HEK293 (cell line): Measurements from ENCODE around the gene ETF1.

Experiments used
- CTCF ChIA-PET: fragments of 350-600 bp; formaldehyde crosslinking; extraction: SDS; loops from one replicate; lab custom pipeline; 2021; ENCODE audit warnings: antibody characterized with exemption; lab: Yijun Ruan, JAX
- POLR2A ChIA-PET: fragments of 300-600 bp; formaldehyde crosslinking; extraction: SDS; loops from one replicate; lab custom pipeline; 2020; ENCODE audit warnings: antibody characterized with exemption, inconsistent platforms; lab: Yijun Ruan, JAX
- H3K27ac ChIP-seq: fragments of 200-500 bp; sonication (Bioruptor generic); 2 replicates; pipeline ENCODE4 v1.5.1; 2014; ENCODE audit warnings: low read depth, low read length, control low read depth, inconsistent platforms; ENCODE audit errors: extremely low read depth
- H3K36me3 ChIP-seq, 2 experiments: fragments of 200-500 bp in 1 of 2; sonication (Bioruptor generic) in 1 of 2; 1 replicate in 1 of 2; 2 replicates in 1 of 2; pipeline ENCODE4 v1.5.1; 2014 to 2017; ENCODE audit warnings: inconsistent platforms in 2 of 2, low read length in 2 of 2; ENCODE audit not compliant: control insufficient read depth in 2 of 2, insufficient read depth in 1 of 2
- H3K4me1 ChIP-seq: fragments of 200-500 bp; sonication (Bioruptor generic); 2 replicates; pipeline ENCODE4 v1.5.1; 2014; ENCODE audit warnings: mild to moderate bottlenecking, low read length, inconsistent platforms; ENCODE audit not compliant: control insufficient read depth, insufficient read depth
- H3K4me3 ChIP-seq: 2 replicates; pipeline ENCODE4 v1.5.1; 2011; ENCODE audit warnings: low read depth, mild to moderate bottlenecking, control low read depth, low read length, moderate library complexity
- H3K9me3 ChIP-seq: fragments of 200-500 bp; sonication (Bioruptor generic); 2 replicates; pipeline ENCODE4 v1.5.1; 2014; ENCODE audit warnings: low read depth, low read length, inconsistent platforms; ENCODE audit not compliant: control insufficient read depth, insufficient read depth
- GLIS1 ChIP-seq: fragments of 450-650 bp; formaldehyde crosslinking; IDR thresholded peaks from 2 replicates; pipeline ENCODE4 v1.5.1; 2016; ENCODE audit warnings: missing biosample characterization, missing genetic modification characterization
- KLF9 ChIP-seq: fragments of 450-650 bp; formaldehyde crosslinking; IDR thresholded peaks from 2 replicates; pipeline ENCODE4 v1.5.1; 2016; ENCODE audit warnings: missing biosample characterization, missing genetic modification characterization, low read depth
- SCRT2 ChIP-seq: fragments of 450-650 bp; formaldehyde crosslinking; IDR thresholded peaks from 2 replicates; pipeline ENCODE4 v1.5.1; 2016; ENCODE audit warnings: missing biosample characterization, missing genetic modification characterization
- SP7 ChIP-seq: fragments of 450-650 bp; formaldehyde crosslinking; IDR thresholded peaks from 2 replicates; pipeline ENCODE4 v1.5.1; 2016; ENCODE audit warnings: missing biosample characterization, missing genetic modification characterization
- TCF7L2 ChIP-seq: IDR thresholded peaks from 2 replicates; pipeline ENCODE4 v1.6.1; 2011; ENCODE audit warnings: low read depth, mild to moderate bottlenecking, inconsistent platforms, low read length, moderate library complexity, borderline replicate concordance
- ZBTB17 ChIP-seq: fragments of 450-650 bp; formaldehyde crosslinking; IDR thresholded peaks from 2 replicates; pipeline ENCODE4 v1.5.1; 2016; ENCODE audit warnings: missing biosample characterization, missing genetic modification characterization
- ZNF112 ChIP-seq: fragments of 450-650 bp; formaldehyde crosslinking; IDR thresholded peaks from 2 replicates; pipeline ENCODE4 v1.5.0; 2017; ENCODE audit warnings: missing biosample characterization, missing genetic modification characterization
- ZNF2 ChIP-seq: fragments of 450-650 bp; formaldehyde crosslinking; IDR thresholded peaks from 2 replicates; pipeline ENCODE4 v1.5.1; 2016; ENCODE audit warnings: missing biosample characterization, missing genetic modification characterization
- ZNF24 ChIP-seq: fragments of 450-650 bp; formaldehyde crosslinking; IDR thresholded peaks from 2 replicates; pipeline ENCODE4 v1.5.1; 2016; ENCODE audit warnings: missing biosample characterization, missing genetic modification characterization
- ZNF341 ChIP-seq: fragments of 450-650 bp; formaldehyde crosslinking; IDR thresholded peaks from 2 replicates; pipeline ENCODE4; 2016; ENCODE audit warnings: low read depth, missing biosample characterization, missing genetic modification characterization
- ZNF391 ChIP-seq: fragments of 450-650 bp; formaldehyde crosslinking; IDR thresholded peaks from 2 replicates; pipeline ENCODE4 v1.5.1; 2016; ENCODE audit warnings: low read depth, missing biosample characterization, missing genetic modification characterization, borderline replicate concordance
- ZNF423 ChIP-seq: fragments of 450-650 bp; formaldehyde crosslinking; IDR thresholded peaks from 2 replicates; pipeline ENCODE4 v1.5.1; 2016; ENCODE audit warnings: missing biosample characterization, missing genetic modification characterization
- ZNF530 ChIP-seq: fragments of 450-650 bp; formaldehyde crosslinking; IDR thresholded peaks from 2 replicates; pipeline ENCODE4 v1.5.1; 2016; ENCODE audit warnings: low read depth, missing biosample characterization, missing genetic modification characterization
- ZNF549 ChIP-seq: fragments of 450-650 bp; IDR thresholded peaks from 2 replicates; pipeline ENCODE4 v1.5.1; 2018; ENCODE audit warnings: missing biosample characterization, missing genetic modification characterization, mild to moderate bottlenecking, inconsistent platforms, moderate library complexity
- ZNF555 ChIP-seq: fragments of 450-650 bp; formaldehyde crosslinking; conservative IDR thresholded peaks from 2 replicates; pipeline ENCODE4 v1.5.1; 2017; ENCODE audit warnings: missing biosample characterization, mild to moderate bottlenecking, missing genetic modification characterization, inconsistent platforms
- ZNF560 ChIP-seq: fragments of 450-650 bp; formaldehyde crosslinking; IDR thresholded peaks from 2 replicates; pipeline ENCODE4 v1.5.1; 2017; ENCODE audit warnings: missing biosample characterization, missing genetic modification characterization, borderline replicate concordance
- ZNF600 ChIP-seq: fragments of 450-650 bp; formaldehyde crosslinking; IDR thresholded peaks from 2 replicates; pipeline ENCODE4 v1.5.1; 2016; ENCODE audit warnings: missing biosample characterization, missing genetic modification characterization
- ZNF677 ChIP-seq: fragments of 450-650 bp; IDR thresholded peaks from 2 replicates; pipeline ENCODE4 v1.5.0; 2018; ENCODE audit warnings: missing biosample characterization, mild to moderate bottlenecking, missing genetic modification characterization, moderate library complexity
- TF ChIP-seq, protein P1 (sequence below): fragments of 450-650 bp; formaldehyde crosslinking; IDR thresholded peaks from 2 replicates; pipeline ENCODE4 v1.5.1; 2016; ENCODE audit warnings: missing biosample characterization, missing genetic modification characterization
- TF ChIP-seq, protein P2 (sequence below): fragments of 450-650 bp; formaldehyde crosslinking; IDR thresholded peaks from 2 replicates; pipeline ENCODE4 v1.5.1; 2016; ENCODE audit warnings: missing biosample characterization, missing genetic modification characterization

The ETF1 gene

DNA sequence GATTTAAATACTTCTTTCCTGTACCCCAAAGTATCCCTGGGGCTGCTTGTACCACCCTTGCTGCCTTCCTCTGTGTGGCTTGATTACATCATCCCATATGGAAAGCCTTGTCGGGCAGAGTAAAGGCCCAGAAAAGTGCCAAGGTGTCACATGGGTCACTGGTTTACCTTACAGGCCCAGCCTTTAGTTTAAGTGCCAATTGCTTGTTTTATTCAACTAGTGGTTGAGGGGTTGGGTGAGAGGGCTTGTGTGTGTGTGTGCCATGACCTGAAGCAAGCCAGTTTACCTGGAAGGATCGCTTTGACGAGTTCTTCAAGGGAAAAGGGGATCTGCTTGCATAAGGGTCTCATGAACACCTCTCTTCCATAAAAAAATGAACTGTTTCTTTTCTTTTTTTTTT is 39.9 kb upstream of the ETF1 start:
- Histone ChIP-seq H3K27ac (no peak overlapping the region), H3K9me3 (no peaks in the 10 kb centered on the region), H3K4me3 (no peak overlapping the region), H3K4me1 (0 out of 2 replicates have a peak, but pooled peaks cover 5% of the 10 kb centered on the region), H3K36me3 (no peaks in the 10 kb centered on the region)
- ChIA-PET CTCF (interaction anchor here (0.9 to 2.2 kb wide), 2 partner anchors 11 to 51 kb away, joined by 3 to 8 read pairs; no protein-coding TSS in a partner anchor), POLR2A (interaction anchor here (0.6 kb wide), 1 partner anchor 36 kb away, joined by 6 read pairs; no protein-coding TSS in a partner anchor)
- TF ChIP-seq SCRT2 (tag by site-specific recombination): peak; percentile 53
- TF ChIP-seq ZNF555 (tag by site-specific recombination): no peak

DNA sequence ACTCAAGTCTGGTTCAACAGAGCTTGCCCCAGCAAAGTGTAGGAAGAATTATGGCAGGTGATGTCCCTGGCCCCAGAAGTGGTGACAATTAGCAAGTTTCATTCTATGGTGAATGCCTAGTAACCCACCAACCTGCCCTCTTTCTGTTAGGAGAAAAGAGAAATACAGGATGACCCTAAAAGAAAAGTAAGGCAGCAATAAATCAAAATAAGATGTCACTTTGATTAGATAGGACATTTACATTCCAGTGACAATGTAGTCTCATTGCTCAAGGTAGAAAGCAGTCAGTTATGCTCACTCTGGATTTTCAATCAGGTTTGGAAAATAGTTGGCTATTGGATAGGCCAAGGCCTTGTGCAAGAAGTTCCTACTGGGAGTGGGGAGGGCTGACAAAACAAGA is 37.7 kb upstream of the ETF1 start:
- no peaks in the 10 kb centered on the region for H3K9me3 ChIP-seq
- no peak overlapping the region for H3K27ac ChIP-seq
- H3K4me1 ChIP-seq: 0 out of 2 replicates have a peak, but pooled peaks cover 5% of the 10 kb centered on the region
- POLR2A ChIA-PET: no interaction called here
- TF ChIP-seq, protein P1, sequence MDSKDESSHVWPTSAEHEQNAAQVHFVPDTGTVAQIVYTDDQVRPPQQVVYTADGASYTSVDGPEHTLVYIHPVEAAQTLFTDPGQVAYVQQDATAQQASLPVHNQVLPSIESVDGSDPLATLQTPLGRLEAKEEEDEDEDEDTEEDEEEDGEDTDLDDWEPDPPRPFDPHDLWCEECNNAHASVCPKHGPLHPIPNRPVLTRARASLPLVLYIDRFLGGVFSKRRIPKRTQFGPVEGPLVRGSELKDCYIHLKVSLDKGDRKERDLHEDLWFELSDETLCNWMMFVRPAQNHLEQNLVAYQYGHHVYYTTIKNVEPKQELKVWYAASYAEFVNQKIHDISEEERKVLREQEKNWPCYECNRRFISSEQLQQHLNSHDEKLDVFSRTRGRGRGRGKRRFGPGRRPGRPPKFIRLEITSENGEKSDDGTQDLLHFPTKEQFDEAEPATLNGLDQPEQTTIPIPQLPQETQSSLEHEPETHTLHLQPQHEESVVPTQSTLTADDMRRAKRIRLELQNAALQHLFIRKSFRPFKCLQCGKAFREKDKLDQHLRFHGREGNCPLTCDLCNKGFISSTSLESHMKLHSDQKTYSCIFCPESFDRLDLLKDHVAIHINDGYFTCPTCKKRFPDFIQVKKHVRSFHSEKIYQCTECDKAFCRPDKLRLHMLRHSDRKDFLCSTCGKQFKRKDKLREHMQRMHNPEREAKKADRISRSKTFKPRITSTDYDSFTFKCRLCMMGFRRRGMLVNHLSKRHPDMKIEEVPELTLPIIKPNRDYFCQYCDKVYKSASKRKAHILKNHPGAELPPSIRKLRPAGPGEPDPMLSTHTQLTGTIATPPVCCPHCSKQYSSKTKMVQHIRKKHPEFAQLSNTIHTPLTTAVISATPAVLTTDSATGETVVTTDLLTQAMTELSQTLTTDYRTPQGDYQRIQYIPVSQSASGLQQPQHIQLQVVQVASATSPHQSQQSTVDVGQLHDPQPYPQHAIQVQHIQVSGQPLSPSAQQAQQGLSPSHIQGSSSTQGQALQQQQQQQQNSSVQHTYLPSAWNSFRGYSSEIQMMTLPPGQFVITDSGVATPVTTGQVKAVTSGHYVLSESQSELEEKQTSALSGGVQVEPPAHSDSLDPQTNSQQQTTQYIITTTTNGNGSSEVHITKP (tag by site-specific recombination): no peak
- TF ChIP-seq SP7 (tag by site-specific recombination): 0 out of 2 replicates have a peak, but pooled peaks have one; percentile 22
- TF ChIP-seq ZNF423: no peak
- no peak for TF ChIP-seq TCF7L2
- TF ChIP-seq ZNF24 (tag by site-specific recombination): no peak
- TF ChIP-seq, all 188 proteins: peak for 1
- no peaks in the 10 kb centered on the region for H3K36me3 ChIP-seq
- no peak overlapping the region for H3K4me3 ChIP-seq
- CTCF ChIA-PET: interaction anchor here (1.6 to 2.1 kb wide), 2 partner anchors 13 to 17 kb away, joined by 9 to 22 read pairs; no protein-coding TSS in a partner anchor

DNA sequence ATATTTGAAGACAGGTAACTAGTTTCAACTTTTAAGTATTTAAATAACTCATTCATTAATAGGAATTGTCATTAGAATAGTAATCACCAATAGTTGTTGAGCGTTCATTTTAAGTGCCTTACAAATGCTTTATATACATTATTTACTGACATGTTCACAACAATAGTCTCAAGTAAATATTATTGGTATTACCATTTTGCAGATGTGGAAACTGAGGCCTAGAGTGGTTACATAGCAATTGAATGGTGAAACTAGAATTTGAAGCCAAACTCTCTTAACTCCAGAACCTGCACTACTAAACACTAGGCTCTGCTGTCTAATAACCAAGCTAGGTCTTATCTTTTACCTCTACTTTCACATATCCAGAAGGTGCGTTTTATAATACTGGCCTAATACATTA is 37.0 kb upstream of the ETF1 start:
- POLR2A ChIA-PET: no interaction called here
- no peak overlapping the region for H3K27ac ChIP-seq
- TF ChIP-seq ZNF112: no peak
- TF ChIP-seq, protein P2, sequence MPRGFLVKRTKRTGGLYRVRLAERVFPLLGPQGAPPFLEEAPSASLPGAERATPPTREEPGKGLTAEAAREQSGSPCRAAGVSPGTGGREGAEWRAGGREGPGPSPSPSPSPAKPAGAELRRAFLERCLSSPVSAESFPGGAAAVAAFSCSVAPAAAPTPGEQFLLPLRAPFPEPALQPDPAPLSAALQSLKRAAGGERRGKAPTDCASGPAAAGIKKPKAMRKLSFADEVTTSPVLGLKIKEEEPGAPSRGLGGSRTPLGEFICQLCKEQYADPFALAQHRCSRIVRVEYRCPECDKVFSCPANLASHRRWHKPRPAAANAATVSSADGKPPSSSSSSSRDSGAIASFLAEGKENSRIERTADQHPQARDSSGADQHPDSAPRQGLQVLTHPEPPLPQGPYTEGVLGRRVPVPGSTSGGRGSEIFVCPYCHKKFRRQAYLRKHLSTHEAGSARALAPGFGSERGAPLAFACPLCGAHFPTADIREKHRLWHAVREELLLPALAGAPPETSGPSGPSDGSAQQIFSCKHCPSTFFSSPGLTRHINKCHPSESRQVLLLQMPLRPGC (tag by site-specific recombination): no peak
- TF ChIP-seq, all 188 proteins: peak for 0
- no peaks in the 10 kb centered on the region for H3K9me3 ChIP-seq
- H3K4me3 ChIP-seq: no peak overlapping the region
- H3K4me1 ChIP-seq: 0 out of 2 replicates have a peak, but pooled peaks cover under 1% of the 10 kb centered on the region
- H3K36me3 ChIP-seq: no peaks in the 10 kb centered on the region
- CTCF ChIA-PET: interaction anchor here (0.6 to 2.1 kb wide), 22 partner anchors 8 to 1857 kb away, joined by 3 to 22 read pairs (median 3); no protein-coding TSS in a partner anchor

DNA sequence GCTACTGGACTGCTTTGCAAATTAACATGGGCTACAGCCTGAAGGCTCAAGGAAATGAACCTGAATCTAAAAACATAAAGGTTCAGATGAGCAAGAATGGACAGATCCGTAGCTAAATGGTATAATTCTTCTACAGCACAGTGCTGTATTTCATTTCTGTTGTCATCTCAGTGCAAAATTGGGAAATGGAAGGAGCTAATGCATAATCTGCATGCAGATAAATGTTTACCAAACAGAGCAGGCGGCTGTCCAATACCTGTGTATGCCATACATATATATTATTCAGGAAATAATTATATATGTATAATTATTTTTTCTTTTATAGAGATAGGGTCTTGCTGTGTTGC is 36.5 kb upstream of the ETF1 start:
- CTCF ChIA-PET: interaction anchor here (0.6 to 2.1 kb wide), 28 partner anchors 9 to 1857 kb away, joined by 3 to 22 read pairs (median 3); partner anchors contain the start of gene EGR1
- POLR2A ChIA-PET: interaction anchor here (0.7 kb wide), 1 partner anchor 391 kb away, joined by 5 read pairs; no protein-coding TSS in a partner anchor
- H3K4me1 ChIP-seq: no peaks in the 10 kb centered on the region
- H3K9me3 ChIP-seq: no peaks in the 10 kb centered on the region
- H3K27ac ChIP-seq: no peak overlapping the region
- no peaks in the 10 kb centered on the region for H3K36me3 ChIP-seq
- H3K4me3 ChIP-seq: no peak overlapping the region
- TF ChIP-seq ZNF600 (tag by site-specific recombination) (no peak), SCRT2 (tag by site-specific recombination) (no peak), SP7 (tag by site-specific recombination) (no peak), ZNF555 (tag by site-specific recombination) (no peak), ZNF677 (tag by site-specific recombination) (no peak), KLF9 (no peak), ZNF530 (no peak), ZNF2 (no peak), ZNF391 (tag by site-specific recombination) (no peak), GLIS1 (no peak), ZNF341 (tag by site-specific recombination) (no peak), ZNF423 (no peak), ZBTB17 (tag by site-specific recombination) (no peak), ZNF549 (no peak), ZNF560 (tag by site-specific recombination) (no peak)
